Measurements from ENCODE around the gene PREB. TPM values are rescaled to one million over a fixed set of nuclear protein-coding genes. Genes with fewer than 3 reads are reported as not detected.

The PREB gene
- total and polyA plus RNA-seq, 2 of the 13 experiments (the other 11 are each of a cell fraction or from before 2014, with no cell fraction given): 112 to 192 TPM

DNA sequence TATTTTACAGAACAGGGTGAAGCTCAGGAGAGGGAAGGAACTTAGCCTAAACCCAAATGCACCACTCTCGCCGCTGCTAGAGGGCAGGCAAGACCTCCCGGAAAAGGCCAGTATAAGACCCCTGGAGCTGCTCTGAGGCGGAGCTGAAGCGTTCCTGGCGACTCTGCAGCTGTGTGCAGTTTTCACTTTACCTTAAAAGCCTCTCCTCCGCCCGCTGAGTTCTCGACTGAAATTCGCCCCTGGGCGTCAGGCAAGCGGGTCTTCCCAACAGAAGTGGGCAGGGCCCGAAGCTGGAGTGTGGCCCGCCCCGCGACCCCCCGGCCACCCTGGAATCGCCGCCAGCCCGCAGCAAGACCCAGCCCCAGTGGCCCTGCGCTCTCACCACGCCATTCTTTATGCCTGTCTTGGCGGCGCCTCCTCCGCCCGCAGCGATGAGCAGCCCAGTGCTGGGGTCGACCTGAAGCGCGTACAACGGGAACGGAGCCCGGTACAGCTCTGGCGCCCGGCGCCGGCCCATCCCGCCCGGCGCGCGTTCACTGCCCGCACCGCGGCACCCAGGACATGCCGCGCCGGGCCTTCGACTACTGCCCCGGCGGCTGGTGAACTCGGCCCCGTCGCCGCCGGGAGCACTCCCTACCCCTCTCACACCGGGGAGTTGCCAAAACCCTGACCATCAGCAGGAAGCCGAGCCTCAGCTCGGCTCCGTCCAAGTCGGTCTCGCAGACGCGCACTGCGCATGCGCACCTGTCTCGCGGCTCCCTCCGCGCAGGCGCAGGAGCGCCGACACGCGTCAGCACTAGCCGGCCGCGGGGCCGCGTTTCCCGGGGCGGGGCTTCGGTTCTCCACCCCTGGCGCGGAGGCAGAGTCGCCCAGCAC, at the start of gene PREB (continued):
- TF ChIP-seq, protein P1, sequence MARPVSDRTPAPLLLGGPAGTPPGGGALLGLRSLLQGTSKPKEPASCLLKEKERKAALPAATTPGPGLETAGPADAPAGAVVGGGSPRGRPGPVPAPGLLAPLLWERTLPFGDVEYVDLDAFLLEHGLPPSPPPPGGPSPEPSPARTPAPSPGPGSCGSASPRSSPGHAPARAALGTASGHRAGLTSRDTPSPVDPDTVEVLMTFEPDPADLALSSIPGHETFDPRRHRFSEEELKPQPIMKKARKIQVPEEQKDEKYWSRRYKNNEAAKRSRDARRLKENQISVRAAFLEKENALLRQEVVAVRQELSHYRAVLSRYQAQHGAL (CRISPR knock-in tag; IDR thresholded peaks at IDR 0.05; ENCODE audit: not compliant biosample characterization): no peak
- TF ChIP-seq HOXA5 (CRISPR knock-in tag; IDR thresholded peaks at IDR 0.05): peak; percentile 44; the same call in 1 of the 2 replicates
- TF ChIP-seq, protein P2, sequence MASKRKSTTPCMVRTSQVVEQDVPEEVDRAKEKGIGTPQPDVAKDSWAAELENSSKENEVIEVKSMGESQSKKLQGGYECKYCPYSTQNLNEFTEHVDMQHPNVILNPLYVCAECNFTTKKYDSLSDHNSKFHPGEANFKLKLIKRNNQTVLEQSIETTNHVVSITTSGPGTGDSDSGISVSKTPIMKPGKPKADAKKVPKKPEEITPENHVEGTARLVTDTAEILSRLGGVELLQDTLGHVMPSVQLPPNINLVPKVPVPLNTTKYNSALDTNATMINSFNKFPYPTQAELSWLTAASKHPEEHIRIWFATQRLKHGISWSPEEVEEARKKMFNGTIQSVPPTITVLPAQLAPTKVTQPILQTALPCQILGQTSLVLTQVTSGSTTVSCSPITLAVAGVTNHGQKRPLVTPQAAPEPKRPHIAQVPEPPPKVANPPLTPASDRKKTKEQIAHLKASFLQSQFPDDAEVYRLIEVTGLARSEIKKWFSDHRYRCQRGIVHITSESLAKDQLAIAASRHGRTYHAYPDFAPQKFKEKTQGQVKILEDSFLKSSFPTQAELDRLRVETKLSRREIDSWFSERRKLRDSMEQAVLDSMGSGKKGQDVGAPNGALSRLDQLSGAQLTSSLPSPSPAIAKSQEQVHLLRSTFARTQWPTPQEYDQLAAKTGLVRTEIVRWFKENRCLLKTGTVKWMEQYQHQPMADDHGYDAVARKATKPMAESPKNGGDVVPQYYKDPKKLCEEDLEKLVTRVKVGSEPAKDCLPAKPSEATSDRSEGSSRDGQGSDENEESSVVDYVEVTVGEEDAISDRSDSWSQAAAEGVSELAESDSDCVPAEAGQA (IDR thresholded peaks at IDR 0.05; ENCODE audit: low read depth): peak; percentile 91
- TF ChIP-seq, protein P2 (CRISPR knock-in tag; IDR thresholded peaks at IDR 0.05; ENCODE audit: borderline replicate concordance): no peak
- TF ChIP-seq, protein P3, sequence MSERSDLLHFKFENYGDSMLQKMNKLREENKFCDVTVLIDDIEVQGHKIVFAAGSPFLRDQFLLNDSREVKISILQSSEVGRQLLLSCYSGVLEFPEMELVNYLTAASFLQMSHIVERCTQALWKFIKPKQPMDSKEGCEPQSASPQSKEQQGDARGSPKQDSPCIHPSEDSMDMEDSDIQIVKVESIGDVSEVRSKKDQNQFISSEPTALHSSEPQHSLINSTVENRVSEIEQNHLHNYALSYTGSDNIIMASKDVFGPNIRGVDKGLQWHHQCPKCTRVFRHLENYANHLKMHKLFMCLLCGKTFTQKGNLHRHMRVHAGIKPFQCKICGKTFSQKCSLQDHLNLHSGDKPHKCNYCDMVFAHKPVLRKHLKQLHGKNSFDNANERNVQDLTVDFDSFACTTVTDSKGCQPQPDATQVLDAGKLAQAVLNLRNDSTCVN (CRISPR knock-in tag; IDR thresholded peaks at IDR 0.05; ENCODE audit: borderline replicate concordance): peak; percentile 15; the same call in 1 of the 2 replicates
- TF ChIP-seq ZNF557 (CRISPR knock-in tag; IDR thresholded peaks at IDR 0.05): no peak
- peak; percentile 85; the same call in 1 of the 2 replicates for TF ChIP-seq YEATS4 (CRISPR knock-in tag; IDR thresholded peaks at IDR 0.05; ENCODE audit: borderline replicate concordance)
- TF ChIP-seq GABPB1 (CRISPR knock-in tag; IDR thresholded peaks at IDR 0.05): peak; percentile 88
- TF ChIP-seq KAT8 (CRISPR knock-in tag; IDR thresholded peaks at IDR 0.05): no peak; the same call in none of the 2 replicates
- TF ChIP-seq, protein P4, sequence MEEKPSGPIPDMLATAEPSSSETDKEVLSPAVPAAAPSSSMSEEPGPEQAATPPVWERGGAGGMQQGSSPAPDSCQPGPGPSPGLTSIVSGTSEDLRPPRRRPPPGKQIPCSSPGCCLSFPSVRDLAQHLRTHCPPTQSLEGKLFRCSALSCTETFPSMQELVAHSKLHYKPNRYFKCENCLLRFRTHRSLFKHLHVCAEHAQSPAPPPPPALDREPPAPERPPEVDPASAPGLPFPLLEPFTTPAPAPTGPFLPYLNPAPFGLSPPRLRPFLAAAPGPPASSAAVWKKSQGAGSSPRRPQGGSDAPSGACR (CRISPR knock-in tag; IDR thresholded peaks at IDR 0.05): no peak; the same call in 1 of the 2 replicates
- TF ChIP-seq, protein P5, sequence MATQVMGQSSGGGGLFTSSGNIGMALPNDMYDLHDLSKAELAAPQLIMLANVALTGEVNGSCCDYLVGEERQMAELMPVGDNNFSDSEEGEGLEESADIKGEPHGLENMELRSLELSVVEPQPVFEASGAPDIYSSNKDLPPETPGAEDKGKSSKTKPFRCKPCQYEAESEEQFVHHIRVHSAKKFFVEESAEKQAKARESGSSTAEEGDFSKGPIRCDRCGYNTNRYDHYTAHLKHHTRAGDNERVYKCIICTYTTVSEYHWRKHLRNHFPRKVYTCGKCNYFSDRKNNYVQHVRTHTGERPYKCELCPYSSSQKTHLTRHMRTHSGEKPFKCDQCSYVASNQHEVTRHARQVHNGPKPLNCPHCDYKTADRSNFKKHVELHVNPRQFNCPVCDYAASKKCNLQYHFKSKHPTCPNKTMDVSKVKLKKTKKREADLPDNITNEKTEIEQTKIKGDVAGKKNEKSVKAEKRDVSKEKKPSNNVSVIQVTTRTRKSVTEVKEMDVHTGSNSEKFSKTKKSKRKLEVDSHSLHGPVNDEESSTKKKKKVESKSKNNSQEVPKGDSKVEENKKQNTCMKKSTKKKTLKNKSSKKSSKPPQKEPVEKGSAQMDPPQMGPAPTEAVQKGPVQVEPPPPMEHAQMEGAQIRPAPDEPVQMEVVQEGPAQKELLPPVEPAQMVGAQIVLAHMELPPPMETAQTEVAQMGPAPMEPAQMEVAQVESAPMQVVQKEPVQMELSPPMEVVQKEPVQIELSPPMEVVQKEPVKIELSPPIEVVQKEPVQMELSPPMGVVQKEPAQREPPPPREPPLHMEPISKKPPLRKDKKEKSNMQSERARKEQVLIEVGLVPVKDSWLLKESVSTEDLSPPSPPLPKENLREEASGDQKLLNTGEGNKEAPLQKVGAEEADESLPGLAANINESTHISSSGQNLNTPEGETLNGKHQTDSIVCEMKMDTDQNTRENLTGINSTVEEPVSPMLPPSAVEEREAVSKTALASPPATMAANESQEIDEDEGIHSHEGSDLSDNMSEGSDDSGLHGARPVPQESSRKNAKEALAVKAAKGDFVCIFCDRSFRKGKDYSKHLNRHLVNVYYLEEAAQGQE (IDR thresholded peaks at IDR 0.05; ENCODE audit: borderline replicate concordance in 1 of 2, low read depth in 1 of 2, low read length in 2 of 2): peak in 1 of 2 experiments; percentile 7; a peak in 1 of 4 replicates
- TF ChIP-seq HES4 (CRISPR knock-in tag; IDR thresholded peaks at IDR 0.05; ENCODE audit: borderline replicate concordance): peak; percentile 52; the same call in 1 of the 2 replicates
- TF ChIP-seq CREB1 (IDR thresholded peaks at IDR 0.05): peak; percentile 75
- no peak for TF ChIP-seq CREB1 (CRISPR knock-in tag; IDR thresholded peaks at IDR 0.05)

All from HepG2 (cell line).